Neural progenitor cell (in vitro differentiated cells): ENCODE data around the gene NTM.

Experiments
- EZH2 ChIP-seq: fragments of 200-600 bp; sonication (generic); IDR thresholded peaks from 2 replicates; pipeline ENCODE4 v1.6.1; 2017; ENCODE audit warnings: antibody characterized with exemption, mild to moderate bottlenecking, moderate library complexity
- EZH2phosphoT487 ChIP-seq: fragments of 200-600 bp; sonication (generic); IDR thresholded peaks from 2 replicates; pipeline ENCODE4 v1.6.1; 2017; ENCODE audit warnings: antibody characterized with exemption
- TF ChIP-seq, protein P1 (sequence below): fragments of 200-600 bp; sonication (generic); IDR thresholded peaks from 2 replicates; pipeline ENCODE4 v1.5.1; 2017; ENCODE audit warnings: antibody characterized with exemption, mild to moderate bottlenecking

DNA sequence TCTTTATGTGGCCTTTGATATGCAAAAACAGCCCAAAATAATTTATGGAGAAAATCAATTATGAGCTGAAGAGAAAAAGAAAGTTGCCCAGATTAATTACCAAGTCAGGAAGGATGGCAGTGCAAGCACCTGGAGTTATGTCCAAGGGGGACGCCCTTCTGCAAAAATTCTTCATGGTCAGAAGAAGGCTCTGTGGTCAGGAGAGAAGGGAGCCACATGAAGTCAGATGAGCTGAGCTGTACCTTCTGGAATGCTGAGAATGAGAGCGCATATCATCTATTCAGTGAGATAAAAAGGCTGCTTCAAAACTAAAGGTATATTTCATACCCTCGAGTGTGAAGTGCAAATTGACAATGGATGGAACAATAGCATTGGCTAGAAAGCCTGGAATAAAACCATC is 607.4 kb downstream of the NTM start:
- TF ChIP-seq EZH2 (no peak), EZH2phosphoT487 (no peak)
- TF ChIP-seq, protein P1, sequence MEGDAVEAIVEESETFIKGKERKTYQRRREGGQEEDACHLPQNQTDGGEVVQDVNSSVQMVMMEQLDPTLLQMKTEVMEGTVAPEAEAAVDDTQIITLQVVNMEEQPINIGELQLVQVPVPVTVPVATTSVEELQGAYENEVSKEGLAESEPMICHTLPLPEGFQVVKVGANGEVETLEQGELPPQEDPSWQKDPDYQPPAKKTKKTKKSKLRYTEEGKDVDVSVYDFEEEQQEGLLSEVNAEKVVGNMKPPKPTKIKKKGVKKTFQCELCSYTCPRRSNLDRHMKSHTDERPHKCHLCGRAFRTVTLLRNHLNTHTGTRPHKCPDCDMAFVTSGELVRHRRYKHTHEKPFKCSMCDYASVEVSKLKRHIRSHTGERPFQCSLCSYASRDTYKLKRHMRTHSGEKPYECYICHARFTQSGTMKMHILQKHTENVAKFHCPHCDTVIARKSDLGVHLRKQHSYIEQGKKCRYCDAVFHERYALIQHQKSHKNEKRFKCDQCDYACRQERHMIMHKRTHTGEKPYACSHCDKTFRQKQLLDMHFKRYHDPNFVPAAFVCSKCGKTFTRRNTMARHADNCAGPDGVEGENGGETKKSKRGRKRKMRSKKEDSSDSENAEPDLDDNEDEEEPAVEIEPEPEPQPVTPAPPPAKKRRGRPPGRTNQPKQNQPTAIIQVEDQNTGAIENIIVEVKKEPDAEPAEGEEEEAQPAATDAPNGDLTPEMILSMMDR: no peak
